HG02610 (cell line): ENCODE data around the gene DPEP2.
A peak's percentile ranks its signal among the peaks of the same experiment; 100 is the strongest.
"Not testable (repeated sequence)": the region's sequence is repeated elsewhere in the genome, so short reads cannot be mapped to it uniquely, and the experiment has no call there.

Source experiments
- ATAC-seq: cut with Tn5 transposase; IDR thresholded peaks from one replicate; pipeline ENCODE4 v1.9.1; 2021; ENCODE audit warnings: mild to moderate bottlenecking, moderate library complexity; ENCODE audit not compliant: unreplicated experiment

The DPEP2 gene

DNA sequence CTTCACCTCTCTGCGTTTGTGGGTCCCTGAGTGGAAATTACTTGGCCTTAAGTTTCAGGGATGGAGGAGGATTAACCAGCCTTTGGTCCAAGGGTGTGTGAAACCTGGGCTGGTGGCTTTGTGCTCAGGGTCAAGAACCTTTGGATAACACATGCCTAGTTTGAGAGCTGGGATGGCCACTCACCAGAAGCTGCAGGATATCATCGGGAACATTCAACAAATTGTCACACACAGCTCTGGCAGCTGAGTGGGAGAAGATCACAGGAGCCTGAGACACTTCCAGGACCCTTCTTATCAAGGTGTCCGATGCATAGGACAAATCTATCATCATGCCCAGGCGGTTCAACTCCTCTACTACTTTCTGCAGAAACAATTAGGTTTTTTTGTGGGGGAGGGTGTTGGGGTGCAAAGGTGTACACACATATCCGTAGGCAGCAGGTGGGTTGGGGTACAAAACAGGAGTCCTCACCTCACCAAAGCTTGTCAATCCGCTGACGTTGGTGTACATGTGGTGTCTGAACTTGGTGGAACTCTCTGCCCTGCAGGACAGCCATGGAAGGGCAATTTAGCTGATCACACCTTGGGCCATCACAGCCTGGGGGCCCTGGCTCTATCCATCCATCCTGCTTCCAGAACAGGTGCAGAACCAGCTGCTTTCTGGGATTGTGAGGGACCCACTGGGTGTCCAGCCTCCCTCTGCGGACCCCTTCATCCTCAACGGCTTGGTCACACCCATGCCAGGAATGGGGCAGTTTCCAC lies 21.6 kb downstream of the DPEP2 start:
- no peak for ATAC-seq

DNA sequence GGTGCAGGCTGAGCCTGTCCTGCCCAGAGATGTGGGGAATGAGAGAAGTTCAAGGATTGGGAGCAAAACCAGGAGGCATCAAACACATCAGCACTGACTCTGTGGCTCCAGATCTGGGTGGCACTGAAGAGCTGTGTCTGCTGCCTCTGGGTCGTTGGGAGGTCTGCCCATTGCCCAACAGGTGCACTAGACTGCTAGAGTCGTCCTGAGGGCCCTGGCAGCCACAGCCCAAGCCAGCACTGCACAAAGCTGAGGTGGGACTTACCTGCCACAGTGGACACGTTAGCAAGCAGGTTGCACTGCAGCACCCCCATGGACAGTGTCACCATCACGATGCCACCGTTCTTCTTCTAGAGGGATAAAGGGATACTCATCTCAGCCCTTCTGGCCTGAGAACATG lies 22.3 kb downstream of the DPEP2 start:
- ATAC-seq = no peak

DNA sequence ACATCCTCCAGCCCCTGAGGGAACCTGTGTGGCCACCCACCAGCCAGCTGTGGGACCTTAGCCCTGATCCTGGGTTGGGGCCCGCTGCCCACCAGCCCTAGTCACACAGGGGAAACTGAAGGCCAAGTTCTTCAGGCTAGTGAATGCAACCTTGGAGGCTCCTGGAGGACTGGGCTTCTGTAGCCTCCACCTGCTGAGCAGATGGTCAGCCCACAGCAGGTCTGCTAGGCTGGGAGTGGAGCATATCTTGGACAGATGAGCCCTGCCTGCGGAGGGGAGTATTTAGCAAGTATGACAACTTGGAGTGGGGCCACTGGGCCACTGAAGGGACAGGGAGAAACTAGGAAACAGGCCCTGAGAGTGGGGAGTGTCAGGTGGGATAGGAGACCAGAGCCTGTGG lies 23.1 kb downstream of the DPEP2 start:
- no peak for ATAC-seq

- ATAC-seq = no peak
These were observed 23.8 kb downstream of the DPEP2 start for GRCh38 chr16:67975321-67976105.

- ATAC-seq = not testable (repeated sequence)
These were observed 27.0 kb downstream of the DPEP2 start for GRCh38 chr16:67972285-67972684.

- no peak for ATAC-seq
These were observed 28.2 kb downstream of the DPEP2 start for GRCh38 chr16:67971111-67971510.

GRCh38 chr16:67969254-67970039 lies 29.8 kb downstream of the DPEP2 start:
- ATAC-seq = no peak

- ATAC-seq = peak; percentile 79
These were observed 30.7 kb downstream of the DPEP2 start, which contains the start of gene SLC12A4 for GRCh38 chr16:67968400-67969253. Gene SLC12A4 (minus strand): TSS chr16:67968637. CDS start chr16:67968553, 84 bp downstream.

GRCh38 chr16:67967958-67968399 lies 31.3 kb downstream of the DPEP2 start:
- ATAC-seq = peak; percentile 21

GRCh38 chr16:67967183-67967957 lies 31.9 kb downstream of the DPEP2 start:
- no peak for ATAC-seq

DNA sequence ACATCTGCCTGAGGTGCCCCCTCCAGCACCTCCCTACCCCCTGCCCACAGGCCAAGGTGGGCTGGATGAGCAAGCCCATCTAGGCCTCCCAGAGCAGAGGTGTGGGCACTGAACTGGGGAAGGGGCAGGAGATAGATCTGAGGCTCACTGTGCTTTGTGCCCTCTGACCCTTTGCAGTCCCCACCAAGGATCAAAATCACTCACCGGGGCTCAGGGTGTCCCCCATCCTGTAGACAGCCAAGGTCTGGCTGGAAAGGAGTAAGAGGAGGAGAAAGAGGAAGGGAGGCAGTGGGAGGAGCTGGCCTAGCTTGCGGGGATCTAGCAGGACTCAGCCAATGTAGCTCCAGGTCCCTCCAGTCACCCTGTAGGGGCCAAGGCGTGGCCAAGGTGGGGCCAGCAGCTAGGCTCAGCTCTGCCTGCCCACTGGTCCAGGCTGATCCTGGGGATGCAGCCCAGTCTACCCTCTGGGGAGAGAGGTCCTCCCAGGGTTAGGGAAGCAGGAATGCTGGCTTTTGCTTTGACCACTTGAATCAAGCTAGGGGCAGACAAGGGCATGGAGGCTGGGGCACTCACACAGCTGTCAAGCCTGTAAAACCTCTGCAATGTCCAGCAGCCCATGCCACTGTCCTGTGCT lies 32.6 kb downstream of the DPEP2 start:
- ATAC-seq = no peak

- ATAC-seq = no peak
These were observed 33.4 kb downstream of the DPEP2 start for GRCh38 chr16:67965668-67966548.

DNA sequence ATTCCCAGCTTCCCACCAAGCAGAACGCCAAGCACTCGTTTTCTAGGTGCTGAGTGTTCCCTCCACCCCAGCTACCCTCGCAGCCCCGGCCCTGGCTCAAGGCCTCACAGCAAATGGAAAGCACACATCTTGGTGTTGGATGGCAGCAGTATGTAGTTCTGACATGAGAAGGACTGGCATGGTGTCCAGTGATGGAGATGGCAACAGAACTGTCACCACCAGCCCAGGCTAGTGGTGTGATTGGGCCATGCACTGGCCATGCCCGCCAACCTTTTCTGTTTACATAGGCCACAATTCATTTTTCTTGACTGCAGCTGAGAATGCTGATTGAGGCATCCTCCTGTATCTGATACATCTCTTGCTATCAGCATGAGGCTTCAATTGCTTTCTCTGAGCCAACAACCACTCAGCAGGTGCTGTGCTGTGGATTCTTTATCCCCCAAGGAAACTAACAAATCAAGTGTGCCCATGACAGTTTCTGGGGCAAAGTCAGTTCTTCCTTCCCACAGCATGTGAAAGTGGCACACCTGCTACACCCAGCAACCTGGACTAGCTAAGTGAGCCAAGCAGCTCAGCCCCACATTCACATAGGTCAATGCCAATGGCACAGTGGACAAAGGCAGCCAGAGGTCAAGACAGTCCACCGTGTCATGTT lies 34.7 kb downstream of the DPEP2 start:
- ATAC-seq = no peak

GRCh38 chr16:67963662-67964321 lies 35.5 kb downstream of the DPEP2 start:
- no peak for ATAC-seq

GRCh38 chr16:67963292-67963661 lies 36.0 kb downstream of the DPEP2 start:
- ATAC-seq = no peak

- no peak for ATAC-seq
These were observed 37.1 kb downstream of the DPEP2 start for GRCh38 chr16:67962135-67962534.

- no peak for ATAC-seq
These were observed 37.7 kb downstream of the DPEP2 start for GRCh38 chr16:67961551-67961957.
